Body of pancreas (tissue), 4 donors: ENCODE data around the gene PTPRN2. TPM values are rescaled to one million over a fixed set of nuclear protein-coding genes. Genes with fewer than 3 reads are reported as not detected.

Experiments
- ATAC-seq: fragments of 150-250 bp; one replicate; pipeline ENCODE4 v1.9.1; 2016
- DNase-seq, 4 donors: peaks; one replicate each; pipeline ENCODE4 v3.0.0-alpha.2; 2019
- H3K27ac ChIP-seq, 4 donors: fragments of 200-600 bp; sonication (generic); 1 replicate in 3 of 4; 2 replicates in 1 of 4; pipeline versions ENCODE4 v1.5.1 to v1.6.1; 2016 to 2019; ENCODE audit warnings: mild to moderate bottlenecking in 1 of 4, mixed read lengths in 1 of 4, moderate library complexity in 1 of 4
- H3K27me3 ChIP-seq, 2 donors: fragments of 200-600 bp; sonication (generic); one replicate each; pipeline ENCODE4 v1.6.0; 2016; ENCODE audit warnings: mild to moderate bottlenecking in 1 of 2
- H3K36me3 ChIP-seq, 2 donors: fragments of 200-600 bp; sonication (generic); replicated peaks in 1 of 2; 2 replicates each; pipeline ENCODE4 v1.5.1; 2016; ENCODE audit warnings: low read depth in 2 of 2; ENCODE audit not compliant: insufficient read depth in 1 of 2
- H3K4me1 ChIP-seq: fragments of 200-600 bp; sonication (generic); one replicate; pipeline ENCODE4 v1.6.0; 2016
- H3K4me3 ChIP-seq, 2 donors: fragments of 200-600 bp; sonication (generic); 1 replicate in 1 of 2; 2 replicates in 1 of 2; pipeline ENCODE4 v1.5.1; 2016 to 2019
- H3K9me3 ChIP-seq, 3 donors: fragments of 200-600 bp; sonication (generic); 1 replicate in 2 of 3; 2 replicates in 1 of 3; pipeline ENCODE4 v1.5.1; 2016
- CTCF ChIP-seq, 7 experiments: fragments of 450-650 bp in 4 of 7; fragments of 200-600 bp in 3 of 7; sonication (generic) in 3 of 7; IDR thresholded peaks; one replicate each; pipeline ENCODE4 v1.5.1; 2016 to 2019; ENCODE audit warnings: antibody characterized with exemption in 7 of 7
- POLR2A ChIP-seq, 3 donors: fragments of 450-650 bp; IDR thresholded peaks; one replicate each; pipeline ENCODE4 v1.6.1; 2016; ENCODE audit warnings: antibody characterized with exemption in 3 of 3, mild to moderate bottlenecking in 2 of 3
- WGBS, 2 donors: methylation state at CpG; one replicate each; pipeline ENCODE4 v1.1.5; 2017; 5-methylcytosine and 5-hydroxymethylcytosine counted together
- intact Hi-C: fragments of 100-400 bp; cut with DNase I; formaldehyde crosslinking; loops from one replicate; pipeline ENCODE4 v1.15.1; 2023
- total RNA-seq, 2 donors: library from RNA; depleted of rRNA; stranded (reverse); fragments of >200 nt; gene quantifications; one replicate each; pipeline ENCODE4 v1.1.0, GENCODE V29; 2016

PTPRN2 gene
- total RNA-seq, 2 donors from 2014 or later, result 31.6 to 76.1 TPM

DNA sequence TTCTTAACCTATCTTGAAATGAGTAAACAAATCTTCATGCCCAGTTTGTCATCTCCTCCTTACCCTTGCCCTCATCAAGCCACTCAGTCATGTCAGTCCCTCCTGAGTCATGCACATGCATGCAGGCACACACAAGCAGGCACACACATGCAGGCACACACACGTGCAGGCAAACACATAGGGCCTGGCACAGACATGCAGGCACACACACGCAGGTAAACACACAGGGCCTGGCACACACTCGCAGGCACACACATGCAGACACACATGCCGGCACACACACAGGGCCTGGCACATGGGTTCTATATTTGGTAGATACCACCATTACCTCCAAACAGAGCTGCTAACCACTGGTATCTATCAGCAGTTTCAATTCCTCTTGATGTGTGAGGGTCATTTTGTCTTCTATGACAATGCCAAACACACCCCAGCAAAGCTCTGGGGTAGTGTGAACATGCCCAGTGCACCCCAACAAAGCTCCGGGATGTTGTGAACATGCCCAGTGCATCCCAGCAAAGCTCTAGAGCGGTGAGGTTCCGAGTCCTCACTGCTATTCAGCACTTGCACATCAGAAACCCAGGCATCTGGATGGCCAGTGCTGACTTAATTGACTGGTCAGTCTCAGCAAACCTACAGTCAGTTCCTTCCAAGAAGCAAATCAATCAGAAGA, 563.8 kb downstream of the PTPRN2 start:
- intact Hi-C loops, result no loop called here
- ATAC-seq, result no peak
- Histone ChIP-seq H3K4me1 (no peaks in the 10 kb centered on the region), H3K27me3 (no peaks in the 10 kb centered on the region), H3K9me3 (no peaks in the 10 kb centered on the region), H3K27ac (no peak overlapping the region), H3K4me3 (no peak overlapping the region), H3K36me3 (no peaks in the 10 kb centered on the region)
- DNase-seq, result no peak
- 89 to 93% methylated on average over 7 of the region's 7 CpGs for WGBS, 2 donors
- TF ChIP-seq CTCF (IDR thresholded peaks at IDR 0.05) (no peak), POLR2A (IDR thresholded peaks at IDR 0.05) (no peak)

DNA sequence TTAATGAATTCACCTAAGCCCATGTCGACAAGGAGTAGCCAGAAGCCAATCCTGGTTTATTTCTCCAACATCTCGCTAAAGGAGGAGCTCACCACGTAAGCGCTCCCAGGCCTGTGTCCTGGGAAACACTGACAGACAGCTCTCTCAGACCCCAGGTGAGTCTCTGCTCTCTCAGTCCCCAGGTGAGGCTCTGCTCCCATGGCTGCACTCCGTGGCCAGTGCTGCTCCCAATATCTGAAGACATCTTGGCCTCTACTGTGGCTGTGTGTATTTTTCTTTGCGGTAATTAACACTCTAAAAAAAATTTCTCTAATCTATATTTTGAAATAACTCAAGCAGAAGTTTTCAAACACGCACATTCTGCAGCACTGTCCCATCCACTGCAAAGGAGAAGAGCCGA, 564.5 kb downstream of the PTPRN2 start:
- H3K27ac ChIP-seq, result no peak overlapping the region
- 77% methylated on average over 8 of the region's 8 CpGs for WGBS, 2 donors

DNA sequence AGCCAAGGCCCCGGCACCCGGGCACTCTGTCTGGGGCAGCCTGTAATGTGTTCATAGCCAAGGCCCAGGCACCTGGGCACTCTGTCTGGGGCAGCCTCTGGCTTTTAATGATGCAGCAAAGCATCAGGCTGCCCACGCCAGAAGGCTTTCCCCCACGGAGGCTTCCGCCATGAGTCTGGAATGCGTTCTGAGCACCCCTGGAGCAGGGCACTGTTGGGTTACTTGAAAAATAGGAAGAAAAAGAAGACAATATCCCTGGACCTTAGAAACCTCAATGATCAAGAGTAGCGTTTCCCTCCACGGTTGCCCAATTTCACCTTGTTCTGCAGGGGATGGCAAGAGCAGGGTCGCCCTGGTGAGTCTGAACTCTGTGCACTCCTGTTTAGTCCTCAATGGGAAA, 565.0 kb downstream of the PTPRN2 start:
- Histone ChIP-seq H3K27me3 (no peaks in the 10 kb centered on the region), H3K36me3 (no peaks in the 10 kb centered on the region), H3K9me3 (no peaks in the 10 kb centered on the region), H3K4me1 (no peaks in the 10 kb centered on the region), H3K4me3 (no peak overlapping the region), H3K27ac (no peak overlapping the region)
- DNase-seq (no peak), ATAC-seq (no peak)
- no peak for TF ChIP-seq CTCF (IDR thresholded peaks at IDR 0.05)
- TF ChIP-seq POLR2A (IDR thresholded peaks at IDR 0.05), result no peak
- WGBS, 2 donors, result 94% methylated on average over 7 to 9 of the region's 9 CpGs
- intact Hi-C loops, result no loop called here

More for the DNA sequence above, 564.5 kb downstream of the PTPRN2 start:
- H3K36me3 ChIP-seq, result no peaks in the 10 kb centered on the region
- ATAC-seq (no peak), DNase-seq (no peak)
- intact Hi-C loops, result no loop called here
- H3K4me3 ChIP-seq, result no peak overlapping the region
- no peaks in the 10 kb centered on the region for H3K27me3 ChIP-seq
- no peak for TF ChIP-seq POLR2A (IDR thresholded peaks at IDR 0.05)
- no peak for TF ChIP-seq CTCF (IDR thresholded peaks at IDR 0.05)
- H3K4me1 ChIP-seq, result no peaks in the 10 kb centered on the region
- no peaks in the 10 kb centered on the region for H3K9me3 ChIP-seq

DNA sequence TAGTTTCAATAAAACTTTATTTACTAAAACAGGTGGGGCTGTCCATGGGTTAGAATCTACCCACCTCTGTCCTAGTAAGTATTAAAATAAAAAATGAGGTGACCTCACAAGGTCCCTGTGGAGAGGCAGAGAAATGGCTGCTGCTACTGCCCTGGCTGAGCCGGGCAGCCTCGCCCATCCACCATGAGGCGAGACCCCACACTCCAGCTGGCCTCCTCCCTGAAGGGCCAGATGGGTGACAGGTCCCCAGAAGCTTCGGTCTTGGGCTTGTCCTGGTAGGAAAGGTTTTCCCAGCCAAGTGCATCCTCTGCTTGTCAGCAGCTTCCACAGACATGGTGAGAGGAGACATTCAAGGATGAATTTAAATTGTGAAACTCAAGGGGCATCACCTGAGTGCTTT, 565.8 kb downstream of the PTPRN2 start:
- H3K4me3 ChIP-seq, result no peak overlapping the region
- no peak for TF ChIP-seq POLR2A (IDR thresholded peaks at IDR 0.05)
- no peak for TF ChIP-seq CTCF (IDR thresholded peaks at IDR 0.05)
- no peaks in the 10 kb centered on the region for H3K9me3 ChIP-seq
- H3K4me1 ChIP-seq, result no peaks in the 10 kb centered on the region
- no peaks in the 10 kb centered on the region for H3K36me3 ChIP-seq
- intact Hi-C loops, result no loop called here
- ATAC-seq, result no peak
- no peak for DNase-seq
- no peaks in the 10 kb centered on the region for H3K27me3 ChIP-seq
- H3K27ac ChIP-seq, result no peak overlapping the region
- WGBS, 2 donors, result 93% methylated on average over 4 of the region's 4 CpGs; no CpG with 5 or more reads in 1 of the 2 donors

GRCh38 chr7:158020706-158021095, 566.9 kb downstream of the PTPRN2 start:
- Histone ChIP-seq H3K4me1 (peaks cover 9% of the 10 kb centered on the region), H3K9me3 (no peaks in the 10 kb centered on the region), H3K27me3 (no peaks in the 10 kb centered on the region), H3K36me3 (no peaks in the 10 kb centered on the region), H3K27ac (no peak overlapping the region), H3K4me3 (no peak overlapping the region)
- intact Hi-C loops, result no loop called here
- TF ChIP-seq CTCF (IDR thresholded peaks at IDR 0.05), result no peak
- 87 to 94% methylated on average over 8 of the region's 8 CpGs for WGBS, 2 donors
- ATAC-seq, result no peak
- DNase-seq, result no peak
